ENCODE data around the gene ADGRD1.

Gene ADGRD1

DNA sequence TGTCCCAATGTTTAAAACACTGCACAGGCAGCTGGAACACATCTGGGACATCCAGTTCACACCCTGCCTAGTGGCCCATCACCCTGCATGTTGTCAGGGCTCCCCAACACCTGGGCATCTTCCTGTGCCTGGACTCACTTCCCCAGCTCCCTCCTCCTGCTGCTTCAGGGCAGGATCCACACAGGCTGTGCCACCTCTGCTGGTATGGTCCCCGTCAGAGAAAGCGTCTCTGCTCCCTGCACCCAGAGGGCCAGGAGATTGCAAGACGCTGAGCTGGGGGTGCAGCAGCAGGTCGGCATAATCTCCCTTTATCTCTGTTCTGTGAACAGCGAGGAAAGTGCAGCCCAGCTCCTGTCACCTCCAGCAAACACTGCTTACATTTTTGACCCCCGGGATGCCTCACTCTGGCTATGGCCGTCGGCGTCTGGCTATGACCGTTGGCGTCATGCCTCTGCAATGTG is 124.3 kb downstream of the ADGRD1 start:
- TF ChIP-seq, protein P1, sequence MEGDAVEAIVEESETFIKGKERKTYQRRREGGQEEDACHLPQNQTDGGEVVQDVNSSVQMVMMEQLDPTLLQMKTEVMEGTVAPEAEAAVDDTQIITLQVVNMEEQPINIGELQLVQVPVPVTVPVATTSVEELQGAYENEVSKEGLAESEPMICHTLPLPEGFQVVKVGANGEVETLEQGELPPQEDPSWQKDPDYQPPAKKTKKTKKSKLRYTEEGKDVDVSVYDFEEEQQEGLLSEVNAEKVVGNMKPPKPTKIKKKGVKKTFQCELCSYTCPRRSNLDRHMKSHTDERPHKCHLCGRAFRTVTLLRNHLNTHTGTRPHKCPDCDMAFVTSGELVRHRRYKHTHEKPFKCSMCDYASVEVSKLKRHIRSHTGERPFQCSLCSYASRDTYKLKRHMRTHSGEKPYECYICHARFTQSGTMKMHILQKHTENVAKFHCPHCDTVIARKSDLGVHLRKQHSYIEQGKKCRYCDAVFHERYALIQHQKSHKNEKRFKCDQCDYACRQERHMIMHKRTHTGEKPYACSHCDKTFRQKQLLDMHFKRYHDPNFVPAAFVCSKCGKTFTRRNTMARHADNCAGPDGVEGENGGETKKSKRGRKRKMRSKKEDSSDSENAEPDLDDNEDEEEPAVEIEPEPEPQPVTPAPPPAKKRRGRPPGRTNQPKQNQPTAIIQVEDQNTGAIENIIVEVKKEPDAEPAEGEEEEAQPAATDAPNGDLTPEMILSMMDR (IDR thresholded peaks at IDR 0.05; ENCODE audit: extremely low read depth, insufficient read depth, missing control alignments): no peak
- in situ Hi-C loops (cut with MboI; ENCODE audit: low pct_unique_long_range_greater_than_20kb, low sequenced_read_pairs, unreplicated experiment): no loop called here
- DNase-seq (ENCODE audit: low spot score): no peak

DNA sequence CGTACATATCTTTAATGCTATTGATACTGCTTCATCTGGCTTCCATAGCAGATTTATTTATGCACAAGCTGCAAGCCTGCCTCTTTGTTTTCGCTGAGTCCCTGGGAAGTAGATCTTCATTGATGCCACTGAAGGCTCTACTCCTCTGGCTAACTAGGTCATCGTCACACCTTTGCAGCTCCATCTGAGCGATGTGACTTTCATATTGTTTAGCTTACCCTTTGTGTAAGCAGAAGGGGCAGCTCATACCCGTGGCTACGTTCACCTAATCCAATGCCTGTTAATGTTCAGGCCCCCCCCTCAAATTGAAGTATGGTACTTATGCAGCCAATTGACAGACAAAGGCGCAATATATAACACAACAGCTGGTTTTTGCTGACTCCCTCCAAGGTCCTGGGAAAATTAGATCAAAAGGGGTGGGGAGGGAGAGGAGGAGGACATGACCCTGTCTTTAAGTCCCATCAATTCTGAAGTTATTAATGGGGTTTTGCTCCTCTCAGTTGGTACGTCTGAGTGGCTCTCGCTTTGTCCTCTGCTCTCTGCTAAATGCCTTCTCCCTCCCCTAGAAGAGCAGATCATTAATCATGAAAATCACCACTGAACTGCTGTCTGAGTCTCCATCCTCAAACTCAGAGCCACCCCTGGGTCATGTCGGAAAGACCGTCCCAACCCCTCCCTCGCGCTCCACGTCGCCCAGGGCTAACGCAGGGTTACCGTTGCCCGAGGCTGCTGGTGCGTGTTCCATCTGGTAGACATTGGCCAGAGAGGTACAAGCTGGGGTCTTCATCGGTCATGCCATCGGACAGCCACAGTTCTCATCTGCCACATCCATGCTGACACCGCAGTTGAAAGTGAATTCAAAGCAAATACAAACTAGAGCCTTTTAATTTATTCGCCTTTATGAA is 128.8 kb downstream of the ADGRD1 start:
- in situ Hi-C loops (cut with MboI; ENCODE audit: low pct_unique_long_range_greater_than_20kb, low sequenced_read_pairs, unreplicated experiment): no loop called here
- TF ChIP-seq, protein P1 (IDR thresholded peaks at IDR 0.05; ENCODE audit: extremely low read depth, insufficient read depth, missing control alignments): no peak
- DNase-seq (ENCODE audit: low spot score): no peak

DNA sequence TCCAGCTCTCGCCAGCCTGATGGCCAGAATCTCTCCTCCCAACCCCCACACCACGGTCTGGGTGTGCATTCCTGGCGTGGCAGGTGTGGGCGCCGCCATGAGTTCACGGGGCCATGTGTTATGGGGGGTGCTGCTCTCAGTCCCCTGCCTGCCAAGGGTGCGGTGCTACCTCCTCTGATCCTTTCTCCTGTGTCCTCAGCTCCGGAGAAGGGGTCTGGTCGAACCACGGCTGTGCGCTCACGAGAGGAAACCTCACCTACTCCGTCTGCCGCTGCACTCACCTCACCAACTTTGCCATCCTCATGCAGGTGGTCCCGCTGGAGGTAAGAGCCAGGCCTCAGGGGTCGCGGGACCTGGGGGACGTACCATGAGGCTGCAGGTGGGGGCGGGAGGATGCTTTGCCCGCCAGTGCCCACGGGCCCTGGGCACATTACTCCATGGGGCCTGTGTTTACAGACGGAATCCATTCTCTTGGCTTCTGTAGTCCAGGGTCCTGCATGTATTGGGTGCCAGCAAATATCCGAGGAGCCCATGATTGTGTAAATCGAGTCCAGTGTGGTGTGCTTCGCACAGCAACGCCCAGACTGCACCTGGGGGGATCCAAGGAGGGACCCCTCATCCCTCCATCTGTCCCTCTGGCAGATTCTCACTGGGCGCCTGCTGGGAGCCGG is 130.8 kb downstream of the ADGRD1 start:
- DNase-seq (ENCODE audit: low spot score): no peak
- in situ Hi-C loops (cut with MboI; ENCODE audit: low pct_unique_long_range_greater_than_20kb, low sequenced_read_pairs, unreplicated experiment): no loop called here
- TF ChIP-seq, protein P1 (IDR thresholded peaks at IDR 0.05; ENCODE audit: extremely low read depth, insufficient read depth, missing control alignments): no peak

DNA sequence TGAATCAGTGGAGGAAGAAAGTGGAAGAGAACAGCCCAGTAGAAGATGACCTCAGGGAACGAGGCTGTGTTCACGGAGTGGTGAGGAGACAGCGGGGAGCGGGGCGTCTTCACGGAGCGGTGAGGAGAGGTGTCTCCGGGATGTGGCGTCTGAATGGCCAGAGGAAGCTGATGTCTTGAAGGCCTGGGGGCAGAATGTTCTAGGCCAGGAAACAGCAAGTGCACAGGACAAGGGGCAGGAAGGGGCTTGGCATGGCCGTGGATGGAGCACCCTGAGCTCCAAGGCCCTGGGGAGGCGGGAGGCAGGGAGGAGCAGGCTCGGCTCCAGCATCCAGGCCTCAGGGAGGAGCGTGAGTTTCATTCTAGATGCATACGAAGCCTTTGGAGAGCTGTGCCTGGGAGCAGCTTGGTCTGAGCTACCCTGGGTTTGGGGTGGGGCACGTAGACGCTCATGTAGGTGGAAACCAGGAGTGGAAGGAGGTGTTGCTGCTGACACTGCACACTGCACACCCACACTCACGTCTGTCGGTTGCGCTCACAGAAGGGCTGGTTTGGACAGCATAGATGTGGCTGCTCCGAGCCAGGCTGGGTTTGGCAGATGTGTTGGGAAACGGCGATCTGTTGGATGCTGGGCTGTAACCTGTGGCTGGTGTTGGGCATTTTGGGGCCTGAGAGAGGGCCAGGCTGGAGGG is 131.6 kb downstream of the ADGRD1 start:
- TF ChIP-seq, protein P1 (IDR thresholded peaks at IDR 0.05; ENCODE audit: extremely low read depth, insufficient read depth, missing control alignments): no peak
- DNase-seq (ENCODE audit: low spot score): no peak
- in situ Hi-C loops (cut with MboI; ENCODE audit: low pct_unique_long_range_greater_than_20kb, low sequenced_read_pairs, unreplicated experiment): no loop called here

DNA sequence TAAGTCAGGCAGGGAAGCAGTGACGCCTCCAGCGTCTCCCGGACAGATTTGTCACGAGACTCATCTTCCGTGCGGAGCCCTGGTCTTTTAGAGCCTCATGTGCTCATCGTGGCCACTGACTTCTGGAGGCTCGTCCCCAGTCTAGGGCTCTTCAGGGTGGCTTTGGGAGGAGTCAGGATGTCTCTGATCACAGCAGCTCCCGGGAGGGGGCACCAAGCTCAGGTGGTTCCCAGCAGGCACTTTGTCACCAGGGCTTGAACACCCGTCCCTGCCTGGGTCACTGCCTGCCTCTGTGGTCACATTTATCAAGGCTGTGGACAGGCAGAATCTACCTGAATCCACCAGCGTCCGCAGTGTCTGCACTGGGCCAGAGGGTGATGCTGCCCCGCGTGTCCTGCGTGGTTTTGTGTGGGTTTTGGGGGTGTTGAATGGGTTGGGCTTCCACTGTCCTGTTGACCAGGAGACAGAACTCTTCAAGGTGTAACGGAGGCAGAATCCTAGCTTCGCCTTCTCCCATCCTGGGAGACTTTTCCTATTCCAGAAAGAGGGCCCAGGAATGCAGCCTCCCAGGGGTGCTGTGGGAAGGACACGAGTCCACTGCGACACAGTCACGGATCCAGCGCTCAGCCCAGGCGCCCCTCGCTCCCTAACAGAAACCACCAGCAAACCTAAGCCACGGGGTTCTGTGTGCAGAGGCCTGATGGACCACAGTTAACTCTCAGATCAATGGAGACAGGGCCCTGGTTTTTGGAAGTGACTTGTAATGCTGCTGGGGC is 132.3 kb downstream of the ADGRD1 start:
- in situ Hi-C loops (cut with MboI; ENCODE audit: low pct_unique_long_range_greater_than_20kb, low sequenced_read_pairs, unreplicated experiment): no loop called here
- DNase-seq (ENCODE audit: low spot score): no peak
- TF ChIP-seq, protein P1 (IDR thresholded peaks at IDR 0.05; ENCODE audit: extremely low read depth, insufficient read depth, missing control alignments): no peak

All from GM13977 (cell line).